Dedifferentiated amniotic fluid mesenchymal stem cell (primary cell): Measurements from ENCODE around the gene THEM5.
"Not testable (repeated sequence)": the region's sequence is repeated elsewhere in the genome, so short reads cannot be mapped to it uniquely, and the experiment has no call there.

Source experiments
- DNase-seq: peaks from one replicate; pipeline ENCODE4 v3.0.0-alpha.2; 2016; ENCODE audit errors: extremely low spot score

THEM5 gene

GRCh38 chr1:151853411-151853943, at the start of gene THEM5:
TSS of gene THEM5 (minus strand) at chr1:151853712. CDS start at chr1:151853565, 147 bp downstream.
- no peak for DNase-seq

- DNase-seq = no peak
Observed at GRCh38 chr1:151902858-151903257, 49.3 kb upstream of the THEM5 start.

GRCh38 chr1:151900804-151901203, 47.3 kb upstream of the THEM5 start:
- not testable (repeated sequence) for DNase-seq

GRCh38 chr1:151898519-151898991, 45.0 kb upstream of the THEM5 start:
- DNase-seq = no peak

- DNase-seq = no peak
Observed at GRCh38 chr1:151897991-151898431, 44.5 kb upstream of the THEM5 start.

GRCh38 chr1:151893176-151893924, 39.8 kb upstream of the THEM5 start:
- no peak for DNase-seq

- DNase-seq = no peak
Observed at GRCh38 chr1:151892190-151892589, 38.7 kb upstream of the THEM5 start.

- no peak for DNase-seq
Observed at GRCh38 chr1:151891512-151891911, 38.0 kb upstream of the THEM5 start.

GRCh38 chr1:151888972-151889570, 35.6 kb upstream of the THEM5 start:
- DNase-seq = no peak

- peak; percentile 49 for DNase-seq
Observed at GRCh38 chr1:151887028-151887427, 33.5 kb upstream of the THEM5 start.

GRCh38 chr1:151885479-151885878, 32.0 kb upstream of the THEM5 start:
- no peak for DNase-seq

GRCh38 chr1:151884879-151885278, 31.4 kb upstream of the THEM5 start:
- DNase-seq = not testable (repeated sequence)

- not testable (repeated sequence) for DNase-seq
Observed at GRCh38 chr1:151884445-151884844, 30.9 kb upstream of the THEM5 start.

GRCh38 chr1:151883898-151884297, 30.4 kb upstream of the THEM5 start:
- DNase-seq = not testable (repeated sequence)

- not testable (repeated sequence) for DNase-seq
Observed at GRCh38 chr1:151882918-151883317, 29.4 kb upstream of the THEM5 start.

- no peak for DNase-seq
Observed at GRCh38 chr1:151882466-151882865, 29.0 kb upstream of the THEM5 start.

GRCh38 chr1:151881479-151881878, 28.0 kb upstream of the THEM5 start:
- no peak for DNase-seq

GRCh38 chr1:151875419-151876097, 22.0 kb upstream of the THEM5 start:
- DNase-seq = no peak

- not testable (repeated sequence) for DNase-seq
Observed at GRCh38 chr1:151872776-151873175, 19.3 kb upstream of the THEM5 start.

- DNase-seq = no peak
Observed at GRCh38 chr1:151871284-151872030, 17.9 kb upstream of the THEM5 start.

- no peak for DNase-seq
Observed at GRCh38 chr1:151868486-151868885, 15.0 kb upstream of the THEM5 start.
